Panc1 (cell line): ENCODE results near the gene GJB4. TPM values are rescaled to one million over a fixed set of nuclear protein-coding genes. Genes with fewer than 3 reads are reported as not detected.

Source experiments
- ATAC-seq: fragments of 200-7000 bp; cut with Tn5 transposase; 2 replicates; pipeline ENCODE4 v1.9.1; 2020; ENCODE audit warnings: mild to moderate bottlenecking, moderate library complexity
- BruUV-seq: library from RNA; stranded (reverse); fragments of 400-500 nt; replicated peaks from 2 replicates; lab custom pipeline; 2021; lab: Mats Ljungman, UMichigan
- CTCF ChIA-PET: fragments of 300-600 bp; sonication (Branson Sonifier 250); formaldehyde crosslinking; loops from one replicate; lab custom pipeline; 2022; ENCODE audit warnings: antibody characterized with exemption; lab: Charles Lee
- POLR2A ChIA-PET: fragments of 300-600 bp; sonication (Branson Sonifier 250); formaldehyde crosslinking; loops from one replicate; lab custom pipeline; 2022; ENCODE audit warnings: antibody characterized with exemption; lab: Charles Lee
- DNase-seq: peaks from one replicate; pipeline ENCODE4 v3.0.0-alpha.2; 2010; ENCODE audit warnings: low read depth, low spot score
- H3K27ac ChIP-seq: 2 replicates; pipeline ENCODE4 v1.5.1; 2011; ENCODE audit warnings: mild to moderate bottlenecking, low read length, inconsistent platforms
- H3K27me3 ChIP-seq: fragments of 200-500 bp; sonication (Bioruptor generic); 2 replicates; pipeline ENCODE4 v1.6.0; 2014; ENCODE audit warnings: low read length, inconsistent platforms; ENCODE audit not compliant: control insufficient read depth, insufficient read depth
- H3K36me3 ChIP-seq: fragments of 200-500 bp; sonication (Bioruptor generic); 2 replicates; pipeline ENCODE4 v1.5.1; 2014; ENCODE audit warnings: inconsistent platforms, mild to moderate bottlenecking, low read length, moderate library complexity; ENCODE audit not compliant: control insufficient read depth, insufficient read depth
- H3K4me1 ChIP-seq: 2 replicates; pipeline ENCODE4 v1.5.1; 2011; ENCODE audit warnings: inconsistent platforms, mild to moderate bottlenecking, low read length, moderate library complexity; ENCODE audit not compliant: control insufficient read depth, insufficient read depth
- H3K4me3 ChIP-seq, 2 experiments: 2 replicates each; pipeline ENCODE4 v1.5.1; 2011 to 2012; ENCODE audit warnings: low read depth in 2 of 2, low read length in 2 of 2, mild to moderate bottlenecking in 2 of 2, inconsistent platforms in 1 of 2, moderate library complexity in 1 of 2
- H3K9me3 ChIP-seq: fragments of 200-500 bp; sonication (Bioruptor generic); 2 replicates; pipeline ENCODE4 v1.5.1; 2014; ENCODE audit warnings: low read depth, mild to moderate bottlenecking, inconsistent platforms, low read length, moderate library complexity; ENCODE audit not compliant: control insufficient read depth, insufficient read depth
- POLR2AphosphoS5 ChIP-seq: IDR thresholded peaks from 2 replicates; pipeline ENCODE4 v1.6.1; 2012; ENCODE audit warnings: mild to moderate bottlenecking, low read depth, low read length, moderate library complexity
- SIN3A ChIP-seq: IDR thresholded peaks from 2 replicates; pipeline ENCODE4 v1.6.1; 2012; ENCODE audit warnings: low read depth, mild to moderate bottlenecking, low read length, moderate library complexity, borderline replicate concordance; ENCODE audit not compliant: insufficient read depth
- TCF7L2 ChIP-seq: IDR thresholded peaks from 2 replicates; pipeline ENCODE4 v1.6.1; 2011; ENCODE audit warnings: mild to moderate bottlenecking, low read depth, low read length, inconsistent platforms
- in situ Hi-C: cut with HindIII; loops from 2 replicates; pipeline ENCODE4 v1.10.0; 2016; ENCODE audit warnings: low sequenced_read_pairs, low pct_unique_long_range_greater_than_20kb
- intact Hi-C: fragments of 100-400 bp; cut with micrococcal nuclease; formaldehyde crosslinking; loops from one replicate; pipeline ENCODE4 v1.10.0; 2022; ENCODE audit not compliant: unreplicated experiment
- total RNA-seq: library from RNA; stranded (reverse); gene quantifications from one replicate; pipeline ENCODE4 v1.2.1, GENCODE V29; 2021; ENCODE audit not compliant: unreplicated experiment
- TF ChIP-seq, protein P1 (sequence below), 2 experiments: IDR thresholded peaks; 2 replicates each; pipeline ENCODE4 v1.6.1; 2011 to 2012; ENCODE audit warnings: low read depth in 2 of 2, control low read depth in 1 of 2, low read length in 1 of 2, mild to moderate bottlenecking in 1 of 2, moderate library complexity in 1 of 2; ENCODE audit not compliant: insufficient read depth in 1 of 2
- TF ChIP-seq, protein P2 (sequence below): fragments of 450-650 bp; IDR thresholded peaks from 2 replicates; pipeline ENCODE4 v1.5.1; 2017; ENCODE audit warnings: mild to moderate bottlenecking

GJB4 gene
- total RNA-seq, 1 experiment from 2014 or later = not detected

DNA sequence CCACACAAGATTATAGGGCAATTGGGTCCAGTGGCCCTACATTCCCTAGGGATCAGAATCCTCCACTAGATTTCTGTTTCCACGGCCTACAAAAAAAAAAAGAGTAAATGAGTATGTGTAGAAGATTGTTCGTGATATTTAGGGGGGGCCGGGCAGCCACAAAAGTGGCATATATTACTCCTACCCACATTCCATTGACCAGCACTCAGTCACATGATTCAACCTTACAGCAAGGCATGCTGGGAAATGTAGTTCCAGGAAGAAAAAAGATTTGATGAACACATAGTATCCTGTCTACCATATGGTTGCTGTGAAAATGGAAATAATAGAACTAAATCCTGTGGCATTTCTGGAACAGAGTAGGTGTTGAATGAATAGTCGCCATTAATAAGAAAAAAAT, 48.1 kb upstream of the GJB4 start:
- no peaks in the 10 kb centered on the region for H3K4me1 ChIP-seq
- H3K27me3 ChIP-seq = peaks cover 7% of the 10 kb centered on the region; the same call in 1 of the 2 replicates
- H3K36me3 ChIP-seq = no peaks in the 10 kb centered on the region
- ChIA-PET POLR2A (no interaction called here), CTCF (no interaction called here)
- no peak overlapping the region for H3K27ac ChIP-seq
- TF ChIP-seq POLR2AphosphoS5 (no peak), TCF7L2 (no peak), SIN3A (no peak)
- TF ChIP-seq, protein P1, sequence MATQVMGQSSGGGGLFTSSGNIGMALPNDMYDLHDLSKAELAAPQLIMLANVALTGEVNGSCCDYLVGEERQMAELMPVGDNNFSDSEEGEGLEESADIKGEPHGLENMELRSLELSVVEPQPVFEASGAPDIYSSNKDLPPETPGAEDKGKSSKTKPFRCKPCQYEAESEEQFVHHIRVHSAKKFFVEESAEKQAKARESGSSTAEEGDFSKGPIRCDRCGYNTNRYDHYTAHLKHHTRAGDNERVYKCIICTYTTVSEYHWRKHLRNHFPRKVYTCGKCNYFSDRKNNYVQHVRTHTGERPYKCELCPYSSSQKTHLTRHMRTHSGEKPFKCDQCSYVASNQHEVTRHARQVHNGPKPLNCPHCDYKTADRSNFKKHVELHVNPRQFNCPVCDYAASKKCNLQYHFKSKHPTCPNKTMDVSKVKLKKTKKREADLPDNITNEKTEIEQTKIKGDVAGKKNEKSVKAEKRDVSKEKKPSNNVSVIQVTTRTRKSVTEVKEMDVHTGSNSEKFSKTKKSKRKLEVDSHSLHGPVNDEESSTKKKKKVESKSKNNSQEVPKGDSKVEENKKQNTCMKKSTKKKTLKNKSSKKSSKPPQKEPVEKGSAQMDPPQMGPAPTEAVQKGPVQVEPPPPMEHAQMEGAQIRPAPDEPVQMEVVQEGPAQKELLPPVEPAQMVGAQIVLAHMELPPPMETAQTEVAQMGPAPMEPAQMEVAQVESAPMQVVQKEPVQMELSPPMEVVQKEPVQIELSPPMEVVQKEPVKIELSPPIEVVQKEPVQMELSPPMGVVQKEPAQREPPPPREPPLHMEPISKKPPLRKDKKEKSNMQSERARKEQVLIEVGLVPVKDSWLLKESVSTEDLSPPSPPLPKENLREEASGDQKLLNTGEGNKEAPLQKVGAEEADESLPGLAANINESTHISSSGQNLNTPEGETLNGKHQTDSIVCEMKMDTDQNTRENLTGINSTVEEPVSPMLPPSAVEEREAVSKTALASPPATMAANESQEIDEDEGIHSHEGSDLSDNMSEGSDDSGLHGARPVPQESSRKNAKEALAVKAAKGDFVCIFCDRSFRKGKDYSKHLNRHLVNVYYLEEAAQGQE (IDR thresholded peaks at IDR 0.05; ENCODE audit: insufficient read depth in 1 of 2, low read depth in 2 of 2, low read length in 1 of 2) = no peak
- intact Hi-C loops = no loop called here
- ATAC-seq (no peak), DNase-seq (no peak)
- no peaks in the 10 kb centered on the region for H3K9me3 ChIP-seq
- BruUV-seq = no TSS peak
- in situ Hi-C loops = no loop called here
- no peak overlapping the region for H3K4me3 ChIP-seq

DNA sequence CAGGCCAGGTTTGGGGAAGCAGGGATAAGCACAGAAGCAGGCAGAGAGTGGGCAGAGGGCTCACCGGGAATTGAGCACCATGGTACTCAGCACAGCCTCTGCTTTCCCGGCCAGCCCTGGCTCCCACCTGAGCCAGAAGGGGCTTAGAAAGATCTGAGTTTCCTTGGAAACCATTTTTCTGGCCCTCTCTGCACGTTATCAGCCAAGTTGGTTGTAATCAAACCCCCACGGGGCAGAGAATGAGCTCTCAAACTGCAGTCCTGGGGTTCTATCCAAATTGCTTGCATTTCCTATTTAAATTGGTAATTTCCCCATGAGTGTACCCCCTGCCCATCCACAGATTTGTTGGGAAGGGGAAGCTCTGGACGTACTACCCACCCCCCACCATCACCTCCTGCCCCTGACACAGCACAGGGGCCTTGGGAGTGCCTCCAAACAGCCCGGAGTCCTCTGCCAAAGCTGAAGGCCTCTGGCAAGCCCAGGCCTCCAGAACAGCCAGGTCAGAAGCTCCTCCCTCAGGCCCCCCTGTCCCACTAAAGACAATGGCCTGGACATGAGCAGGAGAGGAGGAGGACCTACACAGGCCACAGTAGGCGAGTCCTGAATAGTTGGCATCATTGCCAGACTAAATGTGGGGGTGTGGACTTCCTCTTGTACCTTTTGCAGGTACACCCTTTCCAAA, 47.4 kb upstream of the GJB4 start:
- DNase-seq (no peak), ATAC-seq (no peak)
- peaks cover 7% of the 10 kb centered on the region; the same call in 1 of the 2 replicates for H3K27me3 ChIP-seq
- ChIA-PET POLR2A (no interaction called here), CTCF (no interaction called here)
- no peaks in the 10 kb centered on the region for H3K36me3 ChIP-seq
- no peaks in the 10 kb centered on the region for H3K9me3 ChIP-seq
- BruUV-seq = no TSS peak
- TF ChIP-seq POLR2AphosphoS5 (no peak), SIN3A (no peak), TCF7L2 (no peak)
- TF ChIP-seq, protein P1 (IDR thresholded peaks at IDR 0.05; ENCODE audit: insufficient read depth in 1 of 2, low read depth in 2 of 2, low read length in 1 of 2) = no peak
- TF ChIP-seq, protein P2, sequence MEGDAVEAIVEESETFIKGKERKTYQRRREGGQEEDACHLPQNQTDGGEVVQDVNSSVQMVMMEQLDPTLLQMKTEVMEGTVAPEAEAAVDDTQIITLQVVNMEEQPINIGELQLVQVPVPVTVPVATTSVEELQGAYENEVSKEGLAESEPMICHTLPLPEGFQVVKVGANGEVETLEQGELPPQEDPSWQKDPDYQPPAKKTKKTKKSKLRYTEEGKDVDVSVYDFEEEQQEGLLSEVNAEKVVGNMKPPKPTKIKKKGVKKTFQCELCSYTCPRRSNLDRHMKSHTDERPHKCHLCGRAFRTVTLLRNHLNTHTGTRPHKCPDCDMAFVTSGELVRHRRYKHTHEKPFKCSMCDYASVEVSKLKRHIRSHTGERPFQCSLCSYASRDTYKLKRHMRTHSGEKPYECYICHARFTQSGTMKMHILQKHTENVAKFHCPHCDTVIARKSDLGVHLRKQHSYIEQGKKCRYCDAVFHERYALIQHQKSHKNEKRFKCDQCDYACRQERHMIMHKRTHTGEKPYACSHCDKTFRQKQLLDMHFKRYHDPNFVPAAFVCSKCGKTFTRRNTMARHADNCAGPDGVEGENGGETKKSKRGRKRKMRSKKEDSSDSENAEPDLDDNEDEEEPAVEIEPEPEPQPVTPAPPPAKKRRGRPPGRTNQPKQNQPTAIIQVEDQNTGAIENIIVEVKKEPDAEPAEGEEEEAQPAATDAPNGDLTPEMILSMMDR = no peak
- in situ Hi-C loops = no loop called here
- H3K4me3 ChIP-seq = no peak overlapping the region
- intact Hi-C loops = no loop called here
- no peak overlapping the region for H3K27ac ChIP-seq
- H3K4me1 ChIP-seq = no peaks in the 10 kb centered on the region
